Left forelimb (tissue), 1 donor: ENCODE results near the gene CRYBA2.

ENCODE experiments used
- DNase-seq: peaks from one replicate; pipeline ENCODE4 v3.0.0-alpha.2; 2018; ENCODE audit warnings: low spot score

Gene CRYBA2

DNA sequence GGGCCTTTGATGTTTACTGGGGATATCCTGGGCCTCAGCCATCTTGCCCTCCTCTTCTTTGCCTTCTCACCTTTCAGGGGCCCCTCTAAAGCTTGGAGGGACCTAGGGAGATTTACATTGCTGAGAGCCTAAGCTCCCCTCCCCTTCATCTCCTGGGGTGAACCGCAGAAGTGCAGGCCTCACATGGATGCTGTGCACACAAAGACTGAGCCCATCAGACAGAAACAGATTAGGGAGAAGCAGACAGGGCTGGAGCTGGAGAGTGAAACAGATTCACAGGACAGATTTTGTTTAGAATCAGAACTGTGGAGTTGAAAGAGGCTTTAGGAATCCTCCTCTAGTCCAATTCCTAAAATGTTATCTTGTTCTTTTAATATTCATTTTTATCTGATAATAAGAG is 37.2 kb downstream of the CRYBA2 start:
- no peak for DNase-seq

DNA sequence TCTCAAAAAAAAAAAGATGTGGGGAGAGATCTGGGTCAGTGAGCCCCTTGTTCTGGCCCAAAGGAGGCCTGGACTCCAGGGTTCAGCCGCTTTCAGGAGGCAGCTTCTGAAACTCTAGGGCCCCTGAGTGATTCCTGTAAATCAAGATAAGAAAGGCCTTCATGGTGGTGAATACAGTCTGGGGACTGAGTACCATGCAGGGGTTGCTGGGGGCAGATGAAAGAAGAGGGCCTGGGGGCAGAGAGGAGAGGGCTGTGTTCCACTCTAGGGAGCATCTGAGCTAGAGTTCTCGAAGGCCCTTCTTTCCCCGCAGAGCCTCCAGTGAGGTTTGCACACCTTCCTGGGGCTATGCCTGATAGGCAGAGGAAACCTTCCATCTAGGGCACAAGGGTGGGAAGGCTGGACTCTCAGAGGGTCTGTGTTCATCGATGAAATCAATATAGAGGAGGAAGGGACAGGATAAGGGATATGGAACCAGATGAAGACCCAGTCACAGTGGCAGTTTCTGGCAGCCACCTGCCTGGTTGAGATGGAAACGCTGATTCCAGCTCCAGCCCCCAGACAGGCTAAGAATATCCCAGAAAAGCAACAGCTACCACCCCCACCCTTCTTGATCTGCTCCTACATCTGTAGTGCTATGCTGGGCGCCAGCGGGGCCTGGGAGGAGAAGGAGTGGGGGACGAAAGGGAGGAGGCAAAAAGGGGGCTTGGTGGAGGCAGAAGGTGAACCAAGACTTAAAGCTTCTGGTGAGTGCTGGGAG is 38.5 kb downstream of the CRYBA2 start:
- DNase-seq: no peak

DNA sequence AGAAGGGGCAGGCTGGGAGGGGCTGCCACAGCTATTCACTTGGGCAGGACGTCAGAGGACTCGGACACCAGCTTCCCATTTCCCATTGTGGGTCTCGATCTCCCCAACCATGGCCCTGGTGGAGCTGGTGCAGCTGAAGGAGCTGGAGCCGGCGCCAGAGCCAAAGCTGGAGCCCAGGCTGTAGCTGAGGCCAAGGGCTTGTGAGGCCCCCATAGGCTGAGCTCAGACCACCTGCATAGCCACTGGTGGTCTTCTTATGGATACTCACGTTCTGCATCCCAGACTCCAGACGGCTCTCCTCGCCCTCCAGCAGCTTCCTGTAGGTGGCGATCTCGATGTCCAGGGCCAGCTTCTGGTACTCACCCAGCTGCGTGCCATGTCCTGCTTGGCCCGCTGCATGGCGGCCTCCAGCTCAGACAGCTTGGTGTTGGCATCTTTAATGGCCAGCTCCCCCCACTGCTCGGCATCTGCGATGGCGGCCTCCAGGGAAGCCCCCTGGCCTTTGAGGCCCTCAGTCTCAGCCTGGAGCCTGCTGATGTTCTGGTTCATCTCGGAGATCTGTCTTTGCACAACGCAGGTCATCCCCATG is 39.8 kb downstream of the CRYBA2 start:
- no peak for DNase-seq

DNA sequence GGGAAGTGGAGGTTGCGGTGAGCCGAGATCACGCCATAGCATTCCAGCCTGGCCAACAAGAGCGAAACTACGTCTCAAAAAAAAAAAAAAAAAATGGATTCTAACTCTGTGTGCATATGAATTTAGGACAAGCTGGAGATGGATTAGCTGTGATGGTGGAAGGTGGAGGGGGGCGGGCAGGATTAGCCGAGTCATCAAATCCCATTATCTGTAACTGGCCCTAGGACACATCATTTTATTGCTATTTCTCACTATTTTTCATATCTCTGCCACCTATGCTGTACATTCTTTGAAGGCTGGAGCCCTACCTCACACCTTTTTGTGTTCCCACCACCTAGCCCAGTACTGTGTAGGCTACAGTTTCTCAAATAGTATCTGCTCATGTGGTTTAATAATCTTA is 41.1 kb downstream of the CRYBA2 start:
- no peak for DNase-seq

DNA sequence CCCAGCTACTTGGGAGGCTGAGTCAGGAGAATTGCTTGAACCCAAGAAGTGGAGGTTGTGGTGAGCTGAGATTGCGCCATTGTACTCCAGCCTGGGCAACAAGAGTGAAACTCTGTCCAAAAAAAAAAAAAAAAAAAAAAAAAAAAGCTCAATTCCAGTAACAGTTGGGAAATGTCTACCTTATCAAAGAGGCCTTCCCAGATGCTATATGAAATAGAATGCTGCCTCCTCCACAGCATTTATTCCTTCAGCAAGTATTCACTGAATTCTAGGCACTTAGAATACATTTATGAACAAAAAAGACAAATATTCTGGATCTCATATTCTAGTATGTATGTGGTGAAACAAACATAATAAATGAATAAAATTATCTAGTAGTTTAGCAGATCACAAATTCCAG is 46.6 kb downstream of the CRYBA2 start:
- no peak for DNase-seq

DNA sequence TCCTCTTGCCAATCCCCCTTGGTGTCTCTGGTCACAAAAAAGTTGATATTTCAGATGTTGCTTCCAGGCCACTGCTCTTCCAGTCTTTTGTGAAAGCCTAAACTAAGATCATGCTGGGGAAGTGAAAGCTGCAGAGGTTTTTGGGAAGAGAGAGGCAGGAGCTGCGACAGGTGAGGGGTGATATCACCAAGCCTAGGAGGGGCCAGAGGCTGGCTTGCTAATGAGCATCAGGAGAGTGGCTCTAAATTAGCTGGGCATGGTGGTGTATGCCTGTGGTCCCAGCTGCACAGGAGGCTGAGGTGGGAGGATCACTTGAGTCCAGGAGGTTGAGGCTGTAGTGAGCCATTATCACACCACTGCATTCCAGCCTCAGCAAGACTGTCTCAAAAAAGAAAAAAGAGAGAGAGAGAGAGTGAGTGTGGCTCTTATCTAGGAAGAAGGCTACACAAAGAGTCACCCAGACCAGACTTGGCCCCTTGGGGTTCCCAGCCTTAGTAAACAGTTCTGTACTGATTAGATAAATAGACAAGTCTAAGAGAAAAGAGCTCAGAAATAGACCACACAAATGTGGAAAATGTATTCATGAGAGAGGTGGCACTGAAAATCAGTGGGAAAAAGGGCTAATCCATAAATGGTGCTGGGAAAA is 48.3 kb downstream of the CRYBA2 start:
- DNase-seq: no peak
